Cardiac fibroblast (primary cell): Measurements from ENCODE around the gene RAX2.

Experiments
- DNase-seq, 2 donors: peaks; one replicate each; pipeline versions ENCODE4 v3.0.0 to v3.0.0-alpha.2; 2010; ENCODE audit warnings: low read depth in 2 of 2
- H3K4me3 ChIP-seq, 2 donors: replicated peaks in 1 of 2; 1 replicate in 1 of 2; 2 replicates in 1 of 2; pipeline ENCODE4 v1.5.1; 2011; ENCODE audit warnings: low read depth in 2 of 2, low read length in 2 of 2, mild to moderate bottlenecking in 2 of 2, moderate library complexity in 1 of 2
- TF ChIP-seq, protein P1 (sequence below): IDR thresholded peaks from one replicate; pipeline ENCODE4 v1.5.1; 2011; ENCODE audit warnings: low read depth, mild to moderate bottlenecking, low read length, inconsistent platforms

The RAX2 gene

DNA sequence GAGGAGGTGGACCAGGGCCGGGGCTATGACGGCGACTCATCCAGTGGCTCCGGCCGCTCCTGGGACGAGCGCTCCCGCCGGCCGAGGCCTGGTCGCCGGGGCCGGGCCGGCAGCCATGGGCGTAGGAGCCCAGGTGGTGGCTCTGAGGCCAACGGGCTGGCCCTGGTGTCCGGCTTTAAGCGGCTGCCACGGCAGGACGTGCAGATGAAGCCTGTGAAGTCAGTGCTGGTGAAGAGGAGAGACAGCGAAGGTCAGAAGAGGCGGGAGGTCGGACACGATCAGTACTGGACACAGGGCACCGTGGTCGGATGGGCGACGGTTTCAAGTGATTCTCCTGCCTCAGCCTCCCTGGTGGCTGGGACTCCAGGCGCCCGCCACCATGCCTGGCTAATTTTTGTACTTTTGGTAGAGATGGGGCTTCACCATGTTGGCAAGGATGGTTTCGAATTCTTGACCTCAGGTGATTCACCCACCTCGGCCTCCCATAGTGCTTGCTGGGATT lies 41.5 kb downstream of the RAX2 start:
- H3K4me3 ChIP-seq, result no peak overlapping the region
- TF ChIP-seq, protein P1, sequence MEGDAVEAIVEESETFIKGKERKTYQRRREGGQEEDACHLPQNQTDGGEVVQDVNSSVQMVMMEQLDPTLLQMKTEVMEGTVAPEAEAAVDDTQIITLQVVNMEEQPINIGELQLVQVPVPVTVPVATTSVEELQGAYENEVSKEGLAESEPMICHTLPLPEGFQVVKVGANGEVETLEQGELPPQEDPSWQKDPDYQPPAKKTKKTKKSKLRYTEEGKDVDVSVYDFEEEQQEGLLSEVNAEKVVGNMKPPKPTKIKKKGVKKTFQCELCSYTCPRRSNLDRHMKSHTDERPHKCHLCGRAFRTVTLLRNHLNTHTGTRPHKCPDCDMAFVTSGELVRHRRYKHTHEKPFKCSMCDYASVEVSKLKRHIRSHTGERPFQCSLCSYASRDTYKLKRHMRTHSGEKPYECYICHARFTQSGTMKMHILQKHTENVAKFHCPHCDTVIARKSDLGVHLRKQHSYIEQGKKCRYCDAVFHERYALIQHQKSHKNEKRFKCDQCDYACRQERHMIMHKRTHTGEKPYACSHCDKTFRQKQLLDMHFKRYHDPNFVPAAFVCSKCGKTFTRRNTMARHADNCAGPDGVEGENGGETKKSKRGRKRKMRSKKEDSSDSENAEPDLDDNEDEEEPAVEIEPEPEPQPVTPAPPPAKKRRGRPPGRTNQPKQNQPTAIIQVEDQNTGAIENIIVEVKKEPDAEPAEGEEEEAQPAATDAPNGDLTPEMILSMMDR, result no peak
- DNase-seq, result no peak

DNA sequence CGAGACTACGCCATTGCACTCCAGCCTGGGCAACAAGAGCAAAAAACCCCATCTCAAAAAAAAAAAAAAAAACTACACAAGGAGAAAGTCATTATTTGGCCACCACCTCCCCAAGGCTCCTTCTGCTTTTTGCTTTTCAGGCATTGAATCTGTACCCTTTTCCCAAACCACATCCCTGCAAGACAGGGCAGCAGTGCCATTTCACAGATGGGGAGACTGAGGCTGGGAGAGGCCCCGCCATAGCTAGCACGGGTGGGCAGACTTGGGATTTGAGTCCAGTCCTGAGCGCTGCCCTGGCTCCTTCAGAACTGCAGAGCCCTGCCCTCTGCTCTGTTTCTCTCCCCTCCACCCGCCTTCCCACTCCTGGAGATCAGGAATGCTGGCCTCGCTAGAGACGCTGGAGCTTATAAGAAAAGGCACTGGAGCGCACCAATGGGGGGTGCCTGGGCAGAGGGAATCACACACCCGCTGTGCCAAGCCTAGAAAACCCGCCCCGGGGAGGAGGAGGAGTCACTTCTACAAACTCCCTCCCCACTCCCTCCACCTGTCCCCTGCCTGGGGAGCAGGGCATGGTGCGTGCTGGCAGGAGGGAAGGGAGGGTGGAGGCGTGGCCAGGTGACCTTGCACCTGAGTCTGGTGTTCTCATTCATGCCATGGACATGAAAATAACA lies 46.3 kb downstream of the RAX2 start:
- H3K4me3 ChIP-seq, result no peak overlapping the region
- TF ChIP-seq, protein P1, result no peak
- DNase-seq, result no peak

DNA sequence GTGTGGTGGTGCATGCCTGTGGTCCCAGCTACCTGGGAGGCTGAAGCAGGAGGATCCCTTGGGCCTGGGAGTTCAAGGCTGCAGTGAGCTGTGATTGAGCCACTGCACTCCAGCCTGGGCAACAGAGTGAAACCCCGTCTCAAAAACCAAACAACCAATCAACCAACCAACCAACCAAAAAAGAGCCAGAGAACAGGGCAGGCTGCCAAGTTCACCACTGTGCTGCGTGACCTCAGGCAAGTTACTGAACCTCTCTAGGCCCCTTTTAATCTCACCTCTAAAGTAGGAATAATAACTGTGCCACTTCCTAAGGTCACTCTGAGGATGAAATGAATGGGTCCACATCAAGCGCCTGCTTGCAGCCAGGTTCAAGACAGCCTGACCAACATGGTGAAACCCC lies 46.9 kb downstream of the RAX2 start:
- no peak for DNase-seq
- H3K4me3 ChIP-seq, result no peak overlapping the region
- TF ChIP-seq, protein P1, result no peak

DNA sequence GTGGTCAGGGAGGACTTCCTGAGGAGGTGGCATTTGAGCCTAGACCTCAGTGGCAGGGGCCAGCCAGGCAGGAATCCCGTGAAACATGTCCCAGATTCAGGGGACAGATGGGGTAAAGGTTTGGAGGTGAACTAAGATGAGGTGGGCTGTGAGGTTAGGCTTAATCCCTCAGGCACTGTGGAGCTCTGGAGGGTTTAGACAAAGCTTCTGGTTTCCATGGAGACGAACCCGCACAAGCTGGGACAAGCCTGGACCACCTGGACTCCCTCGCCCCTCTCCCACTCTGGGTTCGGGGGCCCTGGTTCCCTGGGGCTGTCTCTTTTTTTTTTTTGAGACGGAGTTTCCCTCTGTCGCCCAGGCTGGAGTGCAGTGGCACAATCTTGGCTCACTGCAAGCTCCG lies 48.1 kb downstream of the RAX2 start:
- TF ChIP-seq, protein P1, result no peak
- DNase-seq, result no peak
- H3K4me3 ChIP-seq, result no peak overlapping the region

DNA sequence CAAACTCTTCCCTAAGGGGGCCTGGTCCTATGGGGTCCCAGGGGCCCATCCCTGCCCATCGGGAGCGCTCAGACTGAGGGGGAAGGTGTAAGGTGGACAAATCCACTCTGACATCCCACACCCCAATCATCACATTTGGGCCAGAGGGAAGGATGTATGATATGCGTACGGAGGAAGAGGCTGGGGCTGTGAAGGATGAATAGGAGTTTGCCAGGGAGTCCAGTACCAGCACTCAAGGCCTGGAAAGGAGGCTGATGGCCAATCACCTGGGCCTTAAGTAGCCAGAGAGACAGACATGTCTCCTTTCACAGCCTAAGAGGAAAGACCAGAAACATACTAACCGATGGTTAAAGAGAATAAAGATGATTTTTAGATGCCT lies 48.9 kb downstream of the RAX2 start:
- H3K4me3 ChIP-seq, result no peak overlapping the region
- TF ChIP-seq, protein P1, result no peak
- no peak for DNase-seq

DNA sequence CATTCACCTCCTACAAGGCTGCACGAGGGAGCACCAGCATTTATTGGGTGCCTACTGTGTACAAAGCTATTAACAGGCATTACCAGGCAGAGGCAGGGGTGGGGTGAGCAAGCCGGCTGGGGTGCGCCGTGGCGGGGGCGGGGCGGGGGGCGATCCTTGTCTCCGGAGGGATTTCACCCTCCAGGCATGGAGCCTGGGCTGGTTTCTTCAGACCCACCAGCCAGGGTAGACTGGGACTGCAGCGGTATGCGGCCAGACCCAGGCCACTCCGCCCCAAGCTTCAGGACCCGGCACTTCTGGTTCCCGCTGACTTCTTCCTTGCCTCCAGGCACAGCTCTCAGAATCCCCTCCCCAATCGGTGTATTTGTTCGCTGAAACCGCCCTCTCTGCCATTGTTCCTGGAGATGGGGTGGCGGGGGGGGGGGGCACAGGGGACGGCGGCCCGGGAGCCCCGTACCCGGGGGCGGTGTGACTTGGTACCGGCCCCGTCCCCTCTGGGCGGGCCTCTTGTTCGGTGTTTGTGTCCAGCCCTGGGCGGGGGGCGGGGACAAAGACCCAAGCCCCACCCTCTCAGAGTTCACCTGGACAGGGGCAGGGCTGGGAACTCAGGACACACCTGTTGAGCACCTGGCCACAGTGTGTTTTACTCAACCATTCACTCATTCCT lies 49.5 kb downstream of the RAX2 start:
- TF ChIP-seq, protein P1, result no peak
- DNase-seq, result no peak
- no peak overlapping the region for H3K4me3 ChIP-seq
